ENCODE results near the gene NRK.

DNA sequence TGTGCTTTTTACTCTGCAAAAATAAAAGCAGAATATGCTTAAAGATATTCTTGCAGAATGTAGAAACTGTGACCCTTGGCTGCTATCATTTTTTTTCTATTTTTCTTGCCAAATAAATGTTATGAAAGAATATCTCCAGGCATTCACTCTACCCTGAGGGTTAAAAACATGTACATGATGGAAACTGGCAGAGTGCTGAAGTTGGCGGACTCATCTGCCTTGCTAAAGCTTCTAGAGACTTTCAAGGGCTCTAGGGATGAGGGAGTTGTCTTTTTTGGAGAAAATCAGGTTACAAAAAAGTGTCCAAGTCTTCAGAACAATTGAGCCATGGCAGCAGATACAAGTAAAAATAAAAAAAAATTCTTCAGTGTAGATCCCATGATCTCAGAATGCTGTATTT lies 40.5 kb upstream of the NRK start:
- TF ChIP-seq CTCF (conservative IDR thresholded peaks at IDR 0.05 in 1 of 2, IDR thresholded peaks at IDR 0.05 in 1 of 2; ENCODE audit: low read depth in 1 of 2, low read length in 2 of 2) (no peak), EZH2 (IDR thresholded peaks at IDR 0.05; ENCODE audit: low read length, missing control alignments) (no peak)
